Stimulated activated CD4-positive, alpha-beta T cell treated with anti-CD3 and anti-CD28 coated beads, Interleukin-4, amount 100 ng/mL, for 24 hours (primary cell): Measurements from ENCODE around the gene NCSTN.

ENCODE experiments used
- DNase-seq: peaks from one replicate; pipeline ENCODE4 v3.0.0-alpha.2; 2020

The NCSTN gene

GRCh38 chr1:160353223-160353622 is 10.0 kb downstream of the NCSTN start:
- DNase-seq: no peak

DNA sequence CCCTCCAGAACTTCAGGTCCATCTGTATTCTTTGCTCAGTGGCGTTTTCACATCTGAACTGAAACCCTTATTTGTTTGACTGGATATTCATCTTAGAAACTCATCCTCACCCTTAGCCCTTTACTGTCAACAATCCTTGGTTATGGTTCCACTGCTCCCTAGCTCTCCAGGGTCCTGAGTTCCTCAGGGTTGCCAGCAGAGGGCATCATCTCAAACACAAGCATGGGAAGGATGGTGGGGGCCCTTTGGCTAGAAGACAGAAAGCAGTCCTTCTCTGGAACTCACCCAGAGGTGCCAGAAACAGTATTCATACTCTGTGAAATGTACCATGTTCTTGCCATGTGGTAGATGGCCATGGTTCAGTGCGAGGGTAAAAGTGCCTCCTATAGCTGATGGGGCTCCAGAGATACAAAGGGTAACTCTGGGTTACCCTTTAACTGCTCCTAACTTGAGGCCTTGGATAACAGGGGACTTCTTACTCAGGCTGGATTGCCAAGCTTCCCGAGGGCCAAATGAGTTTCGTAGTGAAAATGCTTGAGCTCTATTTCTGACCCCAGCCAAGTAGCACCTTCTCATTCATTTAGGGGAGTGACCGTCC is 11.3 kb downstream of the NCSTN start:
- DNase-seq: peak; percentile 24

GRCh38 chr1:160357286-160358002 is 14.3 kb downstream of the NCSTN start:
- no peak for DNase-seq

DNA sequence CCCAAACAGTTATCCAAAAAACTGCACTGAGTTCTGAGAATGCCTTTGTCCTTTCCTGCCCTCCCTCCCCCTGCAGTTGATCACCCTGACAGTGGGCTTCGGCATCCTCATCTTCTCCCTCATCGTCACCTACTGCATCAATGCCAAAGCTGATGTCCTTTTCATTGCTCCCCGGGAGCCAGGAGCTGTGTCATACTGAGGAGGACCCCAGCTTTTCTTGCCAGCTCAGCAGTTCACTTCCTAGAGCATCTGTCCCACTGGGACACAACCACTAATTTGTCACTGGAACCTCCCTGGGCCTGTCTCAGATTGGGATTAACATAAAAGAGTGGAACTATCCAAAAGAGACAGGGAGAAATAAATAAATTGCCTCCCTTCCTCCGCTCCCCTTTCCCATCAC is 14.9 kb downstream of the NCSTN start:
- no peak for DNase-seq

GRCh38 chr1:160359559-160360226 is 16.5 kb downstream of the NCSTN start:
- DNase-seq: no peak

DNA sequence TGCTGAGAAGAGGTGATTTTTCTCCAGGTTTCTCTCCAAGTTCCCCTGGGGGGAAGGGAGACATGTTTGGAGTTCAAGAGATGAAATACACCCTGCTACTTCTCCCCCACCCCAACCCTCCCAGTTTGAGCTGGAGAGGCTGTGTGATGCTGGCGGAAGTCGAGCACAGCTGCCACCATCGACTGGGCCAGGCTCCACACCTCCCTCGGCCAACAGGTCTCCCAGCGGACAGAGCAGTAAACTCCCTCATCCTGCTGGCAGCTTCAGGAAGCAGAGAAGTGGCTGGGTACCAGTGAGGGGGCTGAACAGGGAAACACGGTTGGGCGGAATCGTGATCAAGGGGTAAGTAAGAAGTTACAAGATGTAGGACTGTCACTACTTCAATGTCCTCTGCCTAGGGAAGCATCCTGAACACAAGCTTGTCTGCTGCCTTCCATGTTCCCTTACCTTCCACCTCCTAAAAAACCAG is 17.1 kb downstream of the NCSTN start:
- no peak for DNase-seq

GRCh38 chr1:160361199-160361598 is 18.0 kb downstream of the NCSTN start:
- DNase-seq: no peak

DNA sequence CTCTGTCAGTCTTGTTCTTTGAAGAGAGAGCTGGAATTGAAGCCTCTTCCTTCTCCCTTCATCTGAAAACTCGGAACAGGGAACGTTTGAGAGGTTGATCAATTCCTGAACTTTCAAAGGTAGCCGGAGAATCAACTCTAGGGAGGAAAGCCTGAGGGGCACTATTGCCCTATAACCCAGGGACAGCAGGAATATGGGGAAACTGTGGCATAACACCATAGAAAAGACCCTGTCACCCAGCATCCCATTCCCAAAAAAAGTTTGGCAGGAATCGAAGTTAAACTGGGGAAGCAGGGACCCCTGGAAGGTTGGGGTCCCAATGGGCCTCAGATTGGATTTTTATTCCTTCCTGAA is 18.6 kb downstream of the NCSTN start:
- no peak for DNase-seq

- DNase-seq: no peak
These were observed 19.2 kb downstream of the NCSTN start for GRCh38 chr1:160362168-160362957.

- no peak for DNase-seq
These were observed 19.8 kb downstream of the NCSTN start for GRCh38 chr1:160363010-160363409.

DNA sequence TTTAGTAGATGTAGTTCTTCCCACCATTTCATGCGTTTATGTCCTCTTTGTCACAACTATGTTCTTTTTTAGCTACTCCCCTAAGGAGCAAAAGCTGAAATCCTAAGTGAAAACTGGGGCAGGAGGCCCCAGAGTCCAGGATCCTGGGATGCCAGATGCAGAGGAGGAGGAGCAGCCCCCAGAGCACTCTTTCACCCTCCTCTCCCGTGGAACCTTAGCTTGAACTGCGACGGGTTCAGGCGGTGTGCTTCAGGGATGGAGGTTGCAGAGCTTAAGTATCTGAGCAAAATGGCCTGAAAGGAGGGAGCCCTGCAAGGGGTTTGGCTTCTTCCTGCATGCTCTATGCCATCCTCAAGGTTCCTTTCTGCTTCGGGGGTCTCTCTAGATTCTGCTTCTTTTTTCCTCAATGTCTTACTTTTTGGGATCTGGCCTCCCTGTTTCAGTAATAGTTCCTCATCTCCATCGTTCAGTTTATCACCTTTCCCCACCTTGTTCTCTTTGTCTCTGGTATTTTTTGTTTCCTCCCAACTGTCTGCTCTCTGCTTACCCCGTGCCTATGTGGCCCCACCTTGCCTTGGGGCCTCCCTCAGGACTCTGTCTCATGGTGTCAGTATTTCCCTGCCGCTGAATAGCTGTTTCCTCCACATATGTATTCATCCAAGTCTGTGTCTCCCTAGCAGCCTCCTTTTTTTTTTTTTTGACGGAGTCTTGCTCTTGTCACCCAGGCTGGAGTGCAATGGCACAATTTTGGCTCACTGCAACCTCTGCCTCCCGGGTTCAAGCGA is 21.0 kb downstream of the NCSTN start:
- no peak for DNase-seq

- DNase-seq: no peak
These were observed 22.1 kb downstream of the NCSTN start for GRCh38 chr1:160365325-160365724.

- DNase-seq: no peak
These were observed 23.7 kb downstream of the NCSTN start, which contains the start of gene NHLH1 for GRCh38 chr1:160366731-160367515. Gene NHLH1, plus strand, starts transcription at chr1:160367071. Its CDS starts 3,661 bp downstream, at chr1:160370732.

DNA sequence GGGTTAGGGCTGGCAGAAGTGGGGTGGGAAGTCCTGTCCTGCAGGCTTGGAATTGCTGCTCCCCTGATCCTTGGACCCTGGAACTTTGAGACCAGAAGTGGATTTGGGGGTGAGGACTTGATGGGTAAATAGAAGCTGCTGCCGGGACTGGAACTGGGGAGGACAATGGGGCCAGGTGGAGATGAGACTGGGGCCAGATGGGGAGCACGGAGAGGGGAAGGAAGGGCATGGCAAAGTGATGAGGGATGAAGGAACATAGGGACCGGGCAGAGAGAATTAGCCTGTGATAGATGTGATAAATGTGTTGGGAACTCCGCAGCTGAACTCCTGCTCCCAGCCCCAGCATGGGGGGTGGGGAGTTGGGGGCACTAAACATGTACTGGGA is 24.3 kb downstream of the NCSTN start:
- DNase-seq: no peak

- no peak for DNase-seq
These were observed 25.0 kb downstream of the NCSTN start for GRCh38 chr1:160367934-160368923.

DNA sequence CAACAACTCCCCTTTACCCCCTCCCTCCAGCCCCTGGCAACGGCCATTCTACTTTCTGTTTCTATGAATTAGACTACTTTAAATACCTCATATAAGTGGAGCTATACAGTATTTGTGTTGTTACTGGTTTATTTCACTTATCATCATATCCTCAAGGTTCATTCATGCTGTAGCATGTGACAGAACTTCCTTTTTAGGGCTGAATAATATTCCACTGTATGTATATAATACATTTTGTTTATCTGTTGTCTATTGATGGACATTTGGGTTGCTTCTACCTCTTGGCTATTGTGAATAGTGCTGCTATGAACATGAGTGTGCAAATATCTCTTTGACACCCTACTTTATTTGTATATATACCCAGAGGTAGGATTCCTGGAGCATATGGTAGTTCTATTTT is 25.9 kb downstream of the NCSTN start:
- DNase-seq: no peak

- DNase-seq: no peak
These were observed 27.6 kb downstream of the NCSTN start for GRCh38 chr1:160370561-160371345.

DNA sequence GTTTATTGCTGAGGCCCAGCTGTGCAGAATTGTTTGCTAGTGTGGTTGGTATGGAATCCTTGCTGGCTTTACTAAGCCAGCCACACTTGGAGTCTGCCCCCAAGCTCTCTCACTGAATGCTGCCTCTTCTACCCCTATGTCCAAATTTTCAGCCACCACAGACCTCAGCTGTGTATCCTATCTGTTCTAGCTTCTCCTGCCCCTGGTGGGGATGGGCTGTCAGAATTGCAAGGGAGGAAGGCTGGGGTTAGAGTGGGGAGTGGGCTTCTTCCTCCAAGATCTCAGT is 28.1 kb downstream of the NCSTN start:
- DNase-seq: no peak

DNA sequence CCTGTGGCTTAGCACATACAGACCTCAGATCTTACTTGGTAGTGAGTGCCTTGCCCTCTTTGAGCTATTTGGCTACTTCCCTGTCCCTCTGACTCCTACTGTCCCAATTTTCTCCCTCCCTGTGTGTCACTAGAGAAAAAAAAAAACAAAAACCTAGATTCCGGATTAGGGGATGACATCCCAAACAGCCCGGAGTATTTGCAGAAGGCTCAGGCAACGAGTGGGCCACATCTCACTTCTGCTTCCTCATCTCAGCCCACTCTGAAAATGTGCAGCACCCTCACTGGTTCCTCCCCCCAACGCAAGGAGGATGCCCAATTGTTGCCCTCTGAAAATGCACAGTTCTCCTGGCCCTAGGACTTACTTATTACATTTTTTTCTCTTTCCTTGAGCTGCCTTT is 28.6 kb downstream of the NCSTN start:
- DNase-seq: no peak

GRCh38 chr1:160373696-160374095 is 30.5 kb downstream of the NCSTN start:
- DNase-seq: no peak
